ENCODE results near the gene RBMX. TPM values are rescaled to one million over a fixed set of nuclear protein-coding genes. Genes with fewer than 3 reads are reported as not detected.
A peak's percentile ranks its signal among the peaks of the same experiment; 100 is the strongest.
"Not testable (repeated sequence)": the region's sequence is repeated elsewhere in the genome, so short reads cannot be mapped to it uniquely, and the experiment has no call there.

The RBMX gene
- total RNA-seq, 2 experiments from 2014 or later, result 278 to 280 TPM

DNA sequence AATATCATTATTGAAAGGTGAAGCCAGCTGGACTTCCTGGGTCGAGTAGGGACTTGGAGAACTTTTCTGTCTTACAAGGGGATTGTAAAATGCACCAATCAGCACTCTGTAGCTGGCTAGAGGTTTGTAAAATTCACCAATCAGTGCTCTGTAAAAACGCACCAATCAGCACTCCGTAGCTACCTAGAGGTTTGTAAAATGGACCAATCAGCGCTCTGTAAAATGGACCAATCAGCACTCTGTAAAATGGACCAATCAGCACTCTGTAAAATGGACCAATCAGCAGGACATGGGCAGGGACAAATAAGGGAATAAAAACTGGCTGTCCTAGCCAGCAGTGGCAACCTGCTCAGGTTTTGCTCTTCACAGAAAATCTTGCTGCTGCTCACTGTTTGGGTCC, 23.5 kb upstream of the RBMX start:
- H3K27me3 Mint-ChIP-seq (ENCODE audit: low read depth); H3K36me3 Mint-ChIP-seq (ENCODE audit: low read depth); H3K27ac Mint-ChIP-seq; H3K4me1 Mint-ChIP-seq (ENCODE audit: low read depth); intact Hi-C loops (cut with micrococcal nuclease); DNase-seq; H3K4me3 Mint-ChIP-seq; H3K9me3 Mint-ChIP-seq: not testable (repeated sequence)
- CTCF ChIA-PET, result interaction anchor here (1.0 kb wide), 1 partner anchor 327 kb away, joined by 3 read pairs; no protein-coding TSS in a partner anchor

DNA sequence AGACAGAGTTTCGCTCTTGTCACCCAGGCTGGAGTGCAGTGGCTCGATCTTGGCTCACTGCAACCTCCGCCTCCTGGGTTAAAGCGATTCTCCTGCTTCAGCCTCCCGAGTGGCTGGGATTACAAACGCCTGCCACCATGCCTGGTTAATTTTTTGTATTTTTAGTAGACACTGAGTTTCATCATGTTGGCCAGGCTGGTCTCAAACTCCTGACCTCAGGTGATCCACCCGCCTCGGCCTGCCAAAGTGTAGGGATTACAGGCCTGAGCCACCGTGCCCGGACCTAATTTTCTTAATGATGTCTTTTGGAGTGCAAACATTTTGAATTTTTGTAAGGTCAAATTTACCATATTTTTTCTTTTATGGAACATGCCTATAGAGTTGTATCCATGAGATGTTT, 19.5 kb upstream of the RBMX start:
- DNase-seq; H3K9me3 Mint-ChIP-seq; H3K27ac Mint-ChIP-seq; H3K36me3 Mint-ChIP-seq (ENCODE audit: low read depth); H3K4me3 Mint-ChIP-seq; H3K27me3 Mint-ChIP-seq (ENCODE audit: low read depth); H3K4me1 Mint-ChIP-seq (ENCODE audit: low read depth); CTCF ChIA-PET; intact Hi-C loops (cut with micrococcal nuclease): not testable (repeated sequence)

DNA sequence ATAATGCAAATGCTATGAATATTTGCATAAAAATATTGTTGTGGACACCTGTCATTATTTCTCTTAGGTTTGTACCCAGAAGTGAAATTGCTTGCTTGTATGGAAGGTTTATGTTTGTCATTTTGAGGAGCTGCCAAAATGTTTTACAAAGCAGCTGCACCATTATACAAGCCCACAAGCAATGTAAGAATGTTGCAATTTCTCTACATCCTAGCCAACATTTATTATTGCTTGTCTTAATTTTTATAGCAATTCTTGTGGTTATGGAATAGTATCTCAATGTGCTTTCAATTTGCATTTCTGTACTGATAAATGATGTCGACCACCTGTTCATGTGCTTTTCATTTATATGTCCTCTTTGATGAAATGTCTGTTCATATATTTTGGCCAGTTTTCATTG, 18.7 kb upstream of the RBMX start:
- Mint-ChIP-seq H3K27me3 (ENCODE audit: low read depth) (no peaks in the 10 kb centered on the region), H3K27ac (no peak overlapping the region), H3K36me3 (ENCODE audit: low read depth) (no peaks in the 10 kb centered on the region), H3K9me3 (no peaks in the 10 kb centered on the region), H3K4me1 (ENCODE audit: low read depth) (no peaks in the 10 kb centered on the region), H3K4me3 (no peak overlapping the region)
- intact Hi-C loops (cut with micrococcal nuclease), result no loop called here
- CTCF ChIA-PET, result no interaction called here
- no peak for DNase-seq

DNA sequence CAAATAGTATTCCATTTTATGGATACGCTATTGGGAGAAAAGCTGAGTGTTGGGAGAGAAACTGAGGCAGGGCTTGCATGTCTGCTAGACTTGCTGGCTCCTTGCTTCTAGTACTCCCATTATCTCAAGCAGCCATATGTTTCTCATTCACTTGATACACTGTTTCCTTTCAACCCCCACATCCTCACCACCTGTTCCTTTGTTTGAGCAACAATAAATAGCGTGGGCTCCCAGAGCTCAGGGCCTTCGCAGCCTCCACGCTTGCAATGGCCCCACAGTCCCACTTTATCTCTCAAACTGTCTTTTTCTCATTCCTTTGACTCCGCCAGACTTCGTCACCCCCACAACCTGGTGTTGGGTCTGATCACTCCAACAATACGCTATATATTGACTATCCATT, 18.2 kb upstream of the RBMX start:
- H3K27ac Mint-ChIP-seq; H3K36me3 Mint-ChIP-seq (ENCODE audit: low read depth); H3K4me1 Mint-ChIP-seq (ENCODE audit: low read depth); H3K4me3 Mint-ChIP-seq; H3K9me3 Mint-ChIP-seq; H3K27me3 Mint-ChIP-seq (ENCODE audit: low read depth); DNase-seq; intact Hi-C loops (cut with micrococcal nuclease); CTCF ChIA-PET: not testable (repeated sequence)

DNA sequence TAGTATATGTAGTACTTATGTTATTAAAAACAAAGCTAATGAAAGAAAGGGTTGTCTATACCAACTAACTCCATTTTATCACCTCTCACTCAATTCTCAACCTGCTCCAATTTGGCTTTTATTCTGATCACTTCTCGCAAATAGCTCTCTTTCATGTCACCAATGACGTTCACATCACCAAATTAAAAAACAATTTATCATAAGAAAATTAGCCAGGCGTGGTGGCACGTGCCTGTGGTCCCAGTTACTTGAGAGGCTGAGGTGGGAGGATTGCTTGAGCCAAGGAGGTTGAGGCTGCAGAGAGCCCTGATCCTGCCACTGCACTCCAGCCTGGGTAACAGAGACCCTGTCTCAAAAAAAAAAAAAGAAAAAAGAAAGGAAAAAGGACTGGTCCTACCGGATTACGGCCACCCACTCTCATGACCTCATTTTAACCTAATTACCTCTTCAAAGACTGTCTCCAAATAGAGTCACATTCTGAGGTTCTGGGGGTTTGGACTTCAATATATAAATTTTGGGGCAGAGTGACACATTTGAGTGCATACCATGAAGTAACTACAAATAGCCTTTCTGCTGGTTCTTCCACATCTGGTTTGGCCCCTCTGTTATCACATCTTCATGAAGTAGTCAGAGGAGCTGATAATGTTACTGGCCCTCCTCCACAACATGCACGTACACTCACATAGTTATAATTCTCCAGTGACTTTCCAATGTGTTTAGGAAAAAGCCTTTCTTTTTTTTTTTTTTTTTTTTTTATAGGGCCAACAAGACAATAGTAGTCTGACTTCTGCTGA, 15.8 kb upstream of the RBMX start:
- intact Hi-C loops (cut with micrococcal nuclease), result no loop called here
- no peaks in the 10 kb centered on the region for H3K4me1 Mint-ChIP-seq (ENCODE audit: low read depth)
- CTCF ChIA-PET, result no interaction called here

DNA sequence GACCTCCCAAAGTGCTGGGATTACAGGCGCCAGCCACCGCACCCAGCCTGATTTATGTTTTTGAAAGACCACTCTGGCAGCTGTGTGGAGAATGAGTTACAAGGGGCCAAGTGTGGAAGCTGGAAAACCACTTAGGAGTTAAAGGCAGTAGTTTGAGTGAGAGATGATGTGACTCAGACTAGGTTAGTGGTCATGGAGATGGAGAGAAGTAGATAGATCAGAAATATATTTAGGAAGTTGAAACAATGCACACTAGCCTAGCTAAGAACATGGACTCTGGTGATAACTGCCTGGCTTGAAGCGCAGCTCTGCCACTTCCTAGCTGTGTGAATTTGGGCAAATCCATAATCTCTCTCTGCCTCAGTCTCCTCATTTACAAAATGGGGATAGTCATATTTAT, 11.9 kb upstream of the RBMX start:
- no peak for DNase-seq
- CTCF ChIA-PET, result no interaction called here
- no peaks in the 10 kb centered on the region for H3K36me3 Mint-ChIP-seq (ENCODE audit: low read depth)
- no peaks in the 10 kb centered on the region for H3K4me1 Mint-ChIP-seq (ENCODE audit: low read depth)
- H3K27me3 Mint-ChIP-seq (ENCODE audit: low read depth), result no peaks in the 10 kb centered on the region
- H3K4me3 Mint-ChIP-seq, result no peak overlapping the region
- no peaks in the 10 kb centered on the region for H3K9me3 Mint-ChIP-seq
- intact Hi-C loops (cut with micrococcal nuclease), result no loop called here
- no peak overlapping the region for H3K27ac Mint-ChIP-seq

More for the DNA sequence above, 15.8 kb upstream of the RBMX start:
- no peaks in the 10 kb centered on the region for H3K9me3 Mint-ChIP-seq
- H3K27ac Mint-ChIP-seq, result no peak overlapping the region
- DNase-seq, result no peak
- H3K27me3 Mint-ChIP-seq (ENCODE audit: low read depth), result no peaks in the 10 kb centered on the region
- H3K4me3 Mint-ChIP-seq, result no peak overlapping the region
- no peaks in the 10 kb centered on the region for H3K36me3 Mint-ChIP-seq (ENCODE audit: low read depth)

DNA sequence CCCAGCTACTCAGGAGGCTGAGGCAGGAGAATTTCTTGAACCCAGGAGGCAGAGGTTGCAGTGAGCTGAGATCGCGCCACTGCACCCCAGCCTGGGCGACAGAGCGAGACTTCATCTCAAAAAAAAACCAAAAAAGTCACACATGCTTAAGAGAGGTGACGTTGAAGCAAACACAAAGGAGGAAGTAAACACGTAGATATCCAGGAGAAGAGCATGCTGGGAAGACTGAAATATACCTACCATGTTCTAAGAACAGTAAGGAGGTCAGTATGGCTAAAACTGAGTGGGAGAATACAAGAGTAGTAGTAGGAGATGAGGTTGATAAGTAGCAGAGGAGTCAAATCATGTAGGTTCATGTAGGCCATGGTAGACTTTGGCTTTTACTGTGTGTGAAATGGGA, 10.1 kb upstream of the RBMX start:
- intact Hi-C loops (cut with micrococcal nuclease); H3K9me3 Mint-ChIP-seq; H3K27ac Mint-ChIP-seq; H3K4me1 Mint-ChIP-seq (ENCODE audit: low read depth); H3K27me3 Mint-ChIP-seq (ENCODE audit: low read depth); H3K36me3 Mint-ChIP-seq (ENCODE audit: low read depth); DNase-seq; H3K4me3 Mint-ChIP-seq: not testable (repeated sequence)
- CTCF ChIA-PET, result interaction anchor here (0.6 kb wide), 2 partner anchors 35 to 83 kb away, joined by 3 read pairs; no protein-coding TSS in a partner anchor

DNA sequence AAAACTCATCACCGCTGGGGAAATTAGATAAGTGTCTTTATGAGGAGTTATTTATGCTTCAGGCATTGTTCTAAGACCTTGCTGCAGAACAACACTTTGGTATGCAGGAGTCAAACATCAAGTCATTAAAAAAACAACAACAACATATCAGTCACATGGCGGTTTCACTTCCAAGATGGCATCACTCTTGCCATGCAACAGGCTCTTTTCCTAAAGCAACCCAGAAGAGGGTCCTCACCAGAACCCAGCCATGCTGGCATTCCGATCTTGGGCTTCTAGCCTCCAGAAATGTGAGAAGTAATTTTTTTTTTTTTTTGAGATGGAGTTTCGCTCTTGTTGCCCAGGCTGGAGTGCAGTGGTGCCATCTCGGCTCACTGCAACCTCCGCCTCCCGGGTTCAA, 8.7 kb upstream of the RBMX start:
- intact Hi-C loops (cut with micrococcal nuclease), result no loop called here
- no peak overlapping the region for H3K4me3 Mint-ChIP-seq
- H3K27me3 Mint-ChIP-seq (ENCODE audit: low read depth), result no peaks in the 10 kb centered on the region
- no peaks in the 10 kb centered on the region for H3K36me3 Mint-ChIP-seq (ENCODE audit: low read depth)
- CTCF ChIA-PET, result no interaction called here
- no peaks in the 10 kb centered on the region for H3K9me3 Mint-ChIP-seq
- H3K27ac Mint-ChIP-seq, result no peak overlapping the region
- DNase-seq, result no peak
- peaks cover 8% of the 10 kb centered on the region for H3K4me1 Mint-ChIP-seq (ENCODE audit: low read depth)

DNA sequence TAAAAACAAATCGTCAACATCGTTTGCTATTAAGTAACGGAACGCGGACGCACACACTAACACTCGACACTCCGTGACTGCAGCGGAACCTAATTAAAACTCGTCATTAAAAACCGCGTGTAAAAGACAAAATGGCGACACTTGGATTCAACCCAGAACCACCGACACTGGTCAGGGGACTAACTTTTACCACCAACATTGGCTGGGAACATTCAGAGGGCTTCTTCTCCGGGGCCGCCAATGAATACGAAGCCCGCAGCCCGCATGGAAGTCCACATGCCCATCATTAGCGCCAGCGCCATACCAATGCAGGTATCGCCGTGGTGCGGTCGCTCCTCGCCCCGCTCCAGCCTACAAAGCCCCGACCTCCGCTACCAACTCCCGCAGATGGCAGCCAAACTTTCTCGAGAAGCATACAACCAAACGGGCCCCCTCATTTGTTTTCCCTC, 498 bp downstream of the RBMX start:
- CTCF ChIA-PET, result interaction anchor here (1.0 kb wide), 1 partner anchor 179 kb away, joined by 4 read pairs; no protein-coding TSS in a partner anchor
- intact Hi-C loops (cut with micrococcal nuclease), result loop anchor here (1.0 kb wide), 5 partner anchors 29 to 383 kb away; partner anchors contain the start of gene HTATSF1
- peaks cover 33% of the 10 kb centered on the region for H3K36me3 Mint-ChIP-seq (ENCODE audit: low read depth)
- peak; percentile 22 for DNase-seq
- H3K4me3 Mint-ChIP-seq, result peak overlapping the region; percentile 97
- peak overlapping the region; percentile 98 for H3K27ac Mint-ChIP-seq
- H3K27me3 Mint-ChIP-seq (ENCODE audit: low read depth), result no peaks in the 10 kb centered on the region
- peaks cover 24% of the 10 kb centered on the region for H3K4me1 Mint-ChIP-seq (ENCODE audit: low read depth)
- no peaks in the 10 kb centered on the region for H3K9me3 Mint-ChIP-seq

DNA sequence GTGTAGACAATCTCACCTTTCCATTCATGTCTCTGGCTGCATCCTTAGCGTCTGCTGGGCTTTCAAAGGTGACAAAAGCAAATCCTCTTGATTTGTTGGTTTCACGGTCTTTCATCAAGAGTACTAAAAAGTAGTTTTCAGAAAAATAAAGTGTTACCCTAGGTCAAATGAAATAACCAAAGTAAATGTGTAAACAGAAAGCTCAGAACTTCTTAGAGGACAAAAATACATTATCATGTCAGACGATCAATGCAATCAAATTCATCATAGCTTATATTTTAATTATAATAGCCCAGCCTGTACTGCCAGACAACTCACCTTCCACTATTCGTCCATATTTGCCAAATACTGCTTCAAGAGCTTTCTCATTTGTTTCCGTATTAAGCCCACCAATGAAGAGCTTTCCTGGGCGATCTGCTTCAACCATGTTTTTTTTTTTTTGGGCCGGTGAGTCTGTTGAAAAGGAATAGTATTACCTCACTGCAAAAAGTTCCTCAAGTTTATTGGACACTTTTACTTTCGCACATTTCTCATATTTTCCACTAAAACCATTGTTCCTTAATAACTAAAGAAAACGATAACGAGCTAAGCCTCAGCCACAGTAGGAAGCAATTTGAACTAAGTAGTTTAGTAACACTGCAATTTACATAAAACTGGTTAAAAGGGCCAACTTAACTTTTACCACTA, 1.4 kb downstream of the RBMX start:
- DNase-seq, result no peak
- no peaks in the 10 kb centered on the region for H3K27me3 Mint-ChIP-seq (ENCODE audit: low read depth)
- intact Hi-C loops (cut with micrococcal nuclease), result no loop called here
- CTCF ChIA-PET, result interaction anchor here (0.6 to 1.0 kb wide), 4 partner anchors 9 to 178 kb away, joined by 4 to 5 read pairs (median 4); no protein-coding TSS in a partner anchor
- peaks cover 24% of the 10 kb centered on the region for H3K4me1 Mint-ChIP-seq (ENCODE audit: low read depth)
- H3K9me3 Mint-ChIP-seq, result no peaks in the 10 kb centered on the region
- H3K27ac Mint-ChIP-seq, result peak overlapping the region; percentile 98
- peak overlapping the region; percentile 97 for H3K4me3 Mint-ChIP-seq
- peaks cover 41% of the 10 kb centered on the region for H3K36me3 Mint-ChIP-seq (ENCODE audit: low read depth)

DNA sequence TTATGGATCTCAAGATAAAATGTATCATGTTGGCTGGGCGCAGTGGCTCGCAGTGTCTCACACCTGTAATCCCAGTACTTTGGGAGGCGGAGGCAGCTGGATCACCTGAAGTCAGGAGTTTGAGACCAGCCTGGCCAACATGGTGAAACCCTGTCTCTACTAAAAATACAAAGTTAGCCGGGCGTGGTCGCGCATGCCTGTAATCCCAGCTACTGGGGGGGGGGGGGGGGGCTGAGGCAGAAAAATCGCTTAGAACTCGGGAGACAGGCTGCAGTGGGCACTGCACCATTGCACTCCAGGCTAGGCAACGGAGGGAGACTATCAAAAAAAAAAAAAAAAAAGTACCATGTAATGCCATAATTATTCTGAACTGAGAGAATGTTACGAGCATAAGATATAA, 2.1 kb downstream of the RBMX start:
- H3K27me3 Mint-ChIP-seq (ENCODE audit: low read depth), result no peaks in the 10 kb centered on the region
- intact Hi-C loops (cut with micrococcal nuclease), result no loop called here
- peak overlapping the region; percentile 98 for H3K27ac Mint-ChIP-seq
- H3K36me3 Mint-ChIP-seq (ENCODE audit: low read depth), result peaks cover 44% of the 10 kb centered on the region
- no peak for DNase-seq
- peaks cover 31% of the 10 kb centered on the region for H3K4me1 Mint-ChIP-seq (ENCODE audit: low read depth)
- H3K4me3 Mint-ChIP-seq, result peak overlapping the region; percentile 97
- no peaks in the 10 kb centered on the region for H3K9me3 Mint-ChIP-seq
- CTCF ChIA-PET, result interaction anchor here (1.0 kb wide), 1 partner anchor 168 kb away, joined by 3 read pairs; no protein-coding TSS in a partner anchor

DNA sequence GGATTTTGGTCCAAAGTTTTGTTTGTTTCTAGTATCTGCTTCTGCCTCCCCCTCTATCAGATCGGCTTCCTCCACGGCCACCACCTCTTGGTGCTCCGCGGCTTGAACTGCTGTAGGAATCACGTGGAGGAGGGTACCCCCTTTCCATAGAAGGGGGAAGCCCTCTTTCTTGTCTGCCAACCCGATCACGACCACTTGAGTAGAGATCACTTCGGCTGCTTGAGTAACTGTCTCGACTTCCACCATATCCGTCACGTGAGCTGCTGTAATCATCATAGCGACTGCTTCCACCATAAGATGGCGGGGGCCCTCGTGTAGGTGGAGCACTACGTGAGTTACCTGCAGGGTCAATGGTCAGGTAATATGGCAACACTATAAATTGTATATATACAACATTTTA, 6.4 kb downstream of the RBMX start:
- H3K9me3 Mint-ChIP-seq; H3K27me3 Mint-ChIP-seq (ENCODE audit: low read depth); DNase-seq; CTCF ChIA-PET; H3K4me3 Mint-ChIP-seq; intact Hi-C loops (cut with micrococcal nuclease): not testable (repeated sequence)
- H3K4me1 Mint-ChIP-seq (ENCODE audit: low read depth), result peaks cover 51% of the 10 kb centered on the region
- H3K36me3 Mint-ChIP-seq (ENCODE audit: low read depth), result peaks cover 61% of the 10 kb centered on the region
- H3K27ac Mint-ChIP-seq, result peak overlapping the region; percentile 50

DNA sequence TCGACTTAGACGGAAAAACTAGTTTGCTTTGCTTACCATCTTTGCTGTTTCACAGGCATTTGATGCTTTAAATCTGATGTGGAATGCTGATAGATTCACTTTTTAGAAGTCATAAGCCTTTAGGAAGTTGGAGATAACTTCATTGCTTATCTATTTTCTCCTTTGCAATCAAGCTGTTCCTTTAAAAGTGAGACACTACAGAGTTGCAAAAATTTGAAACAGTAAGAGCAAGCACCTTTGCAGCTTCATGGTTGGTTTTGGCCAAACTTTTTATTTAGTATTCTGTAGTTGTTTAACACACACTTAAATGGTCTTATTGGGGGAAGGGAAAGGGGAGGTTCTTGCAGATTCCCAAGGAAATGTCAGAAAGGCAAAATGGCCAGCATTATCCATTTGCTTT, 7.3 kb downstream of the RBMX start:
- Mint-ChIP-seq H3K27ac (peak overlapping the region; percentile 50), H3K4me1 (ENCODE audit: low read depth) (peaks cover 51% of the 10 kb centered on the region), H3K36me3 (ENCODE audit: low read depth) (peaks cover 60% of the 10 kb centered on the region)
- CTCF ChIA-PET; H3K9me3 Mint-ChIP-seq; H3K4me3 Mint-ChIP-seq; H3K27me3 Mint-ChIP-seq (ENCODE audit: low read depth); intact Hi-C loops (cut with micrococcal nuclease); DNase-seq: not testable (repeated sequence)
